SU-DHL-6 (cell line): Measurements from ENCODE around the gene IFNG.

Experiments
- H2AFZ ChIP-seq: fragments of 200-600 bp; sonication (generic); 2 replicates; pipeline ENCODE4 v1.6.1; 2014; ENCODE audit warnings: low read depth, mild to moderate bottlenecking, moderate library complexity, mixed read lengths, antibody characterized with exemption, low read length; ENCODE audit not compliant: severe bottlenecking
- H3F3A ChIP-seq: fragments of 200-600 bp; shearing (Covaris generic); 2 replicates; pipeline ENCODE4 v1.6.0; 2016; ENCODE audit warnings: antibody characterized with exemption, mild to moderate bottlenecking; ENCODE audit not compliant: insufficient read depth
- H3K27ac ChIP-seq: fragments of 200-600 bp; sonication (generic); 2 replicates; pipeline ENCODE4 v1.5.1; 2016; ENCODE audit warnings: low read depth, mild to moderate bottlenecking, low read length, moderate library complexity, mixed read lengths
- H3K27me3 ChIP-seq: fragments of 200-600 bp; sonication (generic), shearing (Covaris generic); 2 replicates; pipeline ENCODE4 v1.6.0; 2014; ENCODE audit warnings: mild to moderate bottlenecking, low read length
- H3K36me3 ChIP-seq: fragments of 200-600 bp; sonication (generic); 2 replicates; pipeline ENCODE4 v1.6.1; 2014; ENCODE audit warnings: mild to moderate bottlenecking, low read length, mixed read lengths
- H3K4me2 ChIP-seq: fragments of 300-600, 200-600 bp; shearing (Covaris generic), sonication (generic); 2 replicates; pipeline ENCODE4 v1.6.0; 2014; ENCODE audit warnings: low read length, low read depth, mild to moderate bottlenecking; ENCODE audit not compliant: poor library complexity, severe bottlenecking
- H3K4me3 ChIP-seq: fragments of 200-600 bp; sonication (generic); 2 replicates; pipeline ENCODE4 v1.5.1; 2014; ENCODE audit warnings: antibody characterized with exemption, low read length, mild to moderate bottlenecking, mixed read lengths; ENCODE audit not compliant: insufficient read depth, poor library complexity, severe bottlenecking
- H3K79me2 ChIP-seq: fragments of 200-600 bp; sonication (generic); 2 replicates; pipeline ENCODE4 v1.6.1; 2014; ENCODE audit warnings: mild to moderate bottlenecking, low read length, moderate library complexity; ENCODE audit not compliant: insufficient read depth
- H3K9ac ChIP-seq: fragments of 200-600 bp; sonication (generic); 2 replicates; pipeline ENCODE4 v1.7.0; 2014; ENCODE audit warnings: mild to moderate bottlenecking, low read length
- H3K9me2 ChIP-seq: fragments of 200-600 bp; sonication (generic); replicated peaks from 2 replicates; pipeline ENCODE4 v1.6.1; 2014; ENCODE audit warnings: low read length; ENCODE audit not compliant: insufficient read depth
- H3K9me3 ChIP-seq: fragments of 200-600 bp; sonication (generic); 2 replicates; pipeline ENCODE4 v1.6.1; 2014; ENCODE audit warnings: low read length, mixed read lengths; ENCODE audit not compliant: insufficient read depth
- H4K20me1 ChIP-seq: fragments of 200-600 bp; sonication (generic); 2 replicates; pipeline ENCODE4 v1.6.1; 2014; ENCODE audit warnings: low read depth, mild to moderate bottlenecking, antibody characterized with exemption, low read length, moderate library complexity, mixed read lengths
- EZH2phosphoT487 ChIP-seq: fragments of 200-600 bp; sonication (generic), shearing (Covaris generic); conservative IDR thresholded peaks from 2 replicates; pipeline ENCODE4 v1.6.1; 2018; ENCODE audit warnings: mild to moderate bottlenecking, antibody characterized with exemption, low read length, moderate library complexity, mixed read lengths
- TF ChIP-seq, protein P1 (sequence below): fragments of 200-600 bp; sonication (generic); IDR thresholded peaks from one replicate; pipeline ENCODE4 v1.5.1; 2017; ENCODE audit warnings: antibody characterized with exemption, mild to moderate bottlenecking, low read length, moderate library complexity; ENCODE audit not compliant: insufficient read depth, poor library complexity, severe bottlenecking

Gene IFNG

DNA sequence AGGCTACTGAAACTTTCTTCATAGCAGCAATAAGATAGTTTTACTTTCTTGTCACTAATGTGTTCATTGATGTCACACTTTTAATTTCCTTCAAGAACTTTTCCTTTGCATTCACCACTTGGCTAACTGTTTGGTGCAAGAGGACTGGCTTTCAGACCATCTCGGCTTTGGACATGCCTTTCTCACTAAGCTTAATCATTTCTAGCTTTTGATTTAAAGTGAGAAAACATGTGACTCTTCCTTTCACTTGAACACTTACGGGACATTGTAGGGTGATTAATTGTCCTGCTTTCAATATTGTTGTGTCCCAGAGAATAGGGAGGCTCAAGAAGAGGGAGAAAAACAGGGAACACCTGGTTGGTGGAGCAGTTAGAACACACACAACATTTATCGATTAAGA lies 41.9 kb downstream of the IFNG start:
- Histone ChIP-seq H3K9me2 (no peaks in the 10 kb centered on the region), H3K79me2 (no peaks in the 10 kb centered on the region)

GRCh38 chr12:68115281-68115680 lies 44.3 kb downstream of the IFNG start:
- Histone ChIP-seq H3F3A (no peaks in the 10 kb centered on the region), H3K27ac (no peak overlapping the region), H3K4me3 (no peak overlapping the region), H3K9me2 (no peaks in the 10 kb centered on the region), H3K9me3 (no peaks in the 10 kb centered on the region), H3K79me2 (no peaks in the 10 kb centered on the region), H3K36me3 (no peaks in the 10 kb centered on the region), H3K27me3 (no peaks in the 10 kb centered on the region), H2AFZ (no peak overlapping the region), H3K9ac (no peak overlapping the region), H3K4me2 (no peak overlapping the region), H4K20me1 (no peaks in the 10 kb centered on the region)
- no peak for TF ChIP-seq EZH2phosphoT487

More for the DNA sequence above, 41.9 kb downstream of the IFNG start:
- Histone ChIP-seq H3K27me3 (no peaks in the 10 kb centered on the region), H3K9me3 (no peaks in the 10 kb centered on the region), H2AFZ (no peak overlapping the region), H3K4me3 (no peak overlapping the region), H4K20me1 (no peaks in the 10 kb centered on the region), H3K4me2 (no peak overlapping the region), H3K9ac (no peak overlapping the region), H3K36me3 (no peaks in the 10 kb centered on the region), H3K27ac (no peak overlapping the region), H3F3A (no peaks in the 10 kb centered on the region)
- no peak for TF ChIP-seq EZH2phosphoT487
- TF ChIP-seq, protein P1, sequence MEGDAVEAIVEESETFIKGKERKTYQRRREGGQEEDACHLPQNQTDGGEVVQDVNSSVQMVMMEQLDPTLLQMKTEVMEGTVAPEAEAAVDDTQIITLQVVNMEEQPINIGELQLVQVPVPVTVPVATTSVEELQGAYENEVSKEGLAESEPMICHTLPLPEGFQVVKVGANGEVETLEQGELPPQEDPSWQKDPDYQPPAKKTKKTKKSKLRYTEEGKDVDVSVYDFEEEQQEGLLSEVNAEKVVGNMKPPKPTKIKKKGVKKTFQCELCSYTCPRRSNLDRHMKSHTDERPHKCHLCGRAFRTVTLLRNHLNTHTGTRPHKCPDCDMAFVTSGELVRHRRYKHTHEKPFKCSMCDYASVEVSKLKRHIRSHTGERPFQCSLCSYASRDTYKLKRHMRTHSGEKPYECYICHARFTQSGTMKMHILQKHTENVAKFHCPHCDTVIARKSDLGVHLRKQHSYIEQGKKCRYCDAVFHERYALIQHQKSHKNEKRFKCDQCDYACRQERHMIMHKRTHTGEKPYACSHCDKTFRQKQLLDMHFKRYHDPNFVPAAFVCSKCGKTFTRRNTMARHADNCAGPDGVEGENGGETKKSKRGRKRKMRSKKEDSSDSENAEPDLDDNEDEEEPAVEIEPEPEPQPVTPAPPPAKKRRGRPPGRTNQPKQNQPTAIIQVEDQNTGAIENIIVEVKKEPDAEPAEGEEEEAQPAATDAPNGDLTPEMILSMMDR: no peak

- H3K9ac ChIP-seq: no peak overlapping the region
- no peak overlapping the region for H2AFZ ChIP-seq
- H3K27me3 ChIP-seq: no peaks in the 10 kb centered on the region
- H3K9me3 ChIP-seq: no peaks in the 10 kb centered on the region
- no peaks in the 10 kb centered on the region for H4K20me1 ChIP-seq
- H3K27ac ChIP-seq: no peak overlapping the region
- no peak overlapping the region for H3K4me3 ChIP-seq
- TF ChIP-seq, protein P1: no peak
- no peak for TF ChIP-seq EZH2phosphoT487
- H3K36me3 ChIP-seq: no peaks in the 10 kb centered on the region
- no peaks in the 10 kb centered on the region for H3K9me2 ChIP-seq
- H3K4me2 ChIP-seq: no peak overlapping the region
- no peaks in the 10 kb centered on the region for H3F3A ChIP-seq
- no peaks in the 10 kb centered on the region for H3K79me2 ChIP-seq
Observed at GRCh38 chr12:68114606-68115005, 44.9 kb downstream of the IFNG start.

DNA sequence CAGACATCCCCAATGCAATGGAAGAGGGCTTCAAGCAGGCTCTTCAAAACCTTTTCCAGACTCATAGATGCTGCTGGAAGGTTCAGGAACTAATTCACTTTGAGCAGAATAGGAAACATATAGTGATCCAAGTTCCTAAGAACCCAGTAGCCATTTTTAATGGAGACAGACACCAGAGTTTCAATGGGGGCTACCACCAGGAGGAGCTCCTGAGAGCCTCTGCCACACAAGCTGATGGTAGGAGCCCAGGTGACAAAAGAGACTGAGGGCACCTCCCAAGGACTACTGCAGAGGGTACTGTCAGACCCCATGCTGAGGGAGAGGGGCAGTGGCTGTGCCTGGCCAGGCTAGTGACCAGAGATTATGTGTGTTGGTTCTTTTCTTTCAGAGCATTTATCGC lies 45.9 kb downstream of the IFNG start:
- no peak overlapping the region for H3K4me3 ChIP-seq
- H3K9ac ChIP-seq: no peak overlapping the region
- no peaks in the 10 kb centered on the region for H4K20me1 ChIP-seq
- H2AFZ ChIP-seq: no peak overlapping the region
- H3K79me2 ChIP-seq: no peaks in the 10 kb centered on the region
- no peak overlapping the region for H3K4me2 ChIP-seq
- TF ChIP-seq, protein P1: peak; percentile 24
- no peak for TF ChIP-seq EZH2phosphoT487
- H3K36me3 ChIP-seq: no peaks in the 10 kb centered on the region
- H3F3A ChIP-seq: no peaks in the 10 kb centered on the region
- no peaks in the 10 kb centered on the region for H3K9me3 ChIP-seq
- H3K9me2 ChIP-seq: no peaks in the 10 kb centered on the region
- H3K27ac ChIP-seq: no peak overlapping the region
- no peaks in the 10 kb centered on the region for H3K27me3 ChIP-seq
